ENCODE results near the gene HIPK3.
"Not testable (repeated sequence)": the region's sequence is repeated elsewhere in the genome, so short reads cannot be mapped to it uniquely, and the experiment has no call there.

GRCh38 chr11:33306821-33307220 is 49.6 kb downstream of the HIPK3 start:
- TF ChIP-seq EZH2 (IDR thresholded peaks at IDR 0.05; ENCODE audit: borderline replicate concordance, low read depth, low read length, severe bottlenecking); CTCF (IDR thresholded peaks at IDR 0.05; ENCODE audit: borderline replicate concordance, extremely low read depth, low read length, poor library complexity, severe bottlenecking): not testable (repeated sequence)
